Hepatocyte (in vitro differentiated cells): Measurements from ENCODE around the gene DIAPH2.

ENCODE experiments used
- EZH2phosphoT487 ChIP-seq: fragments of 200-600 bp; sonication (generic); IDR thresholded peaks from one replicate; pipeline ENCODE4 v1.6.1; 2018; ENCODE audit warnings: antibody characterized with exemption, mild to moderate bottlenecking, low read depth, moderate library complexity; ENCODE audit not compliant: unreplicated experiment, severe bottlenecking
- TF ChIP-seq, protein P1 (sequence below): fragments of 200-600 bp; sonication (generic); IDR thresholded peaks from 2 replicates; pipeline ENCODE4 v1.5.1; 2016; ENCODE audit warnings: antibody characterized with exemption, mild to moderate bottlenecking; ENCODE audit not compliant: poor library complexity

DNA sequence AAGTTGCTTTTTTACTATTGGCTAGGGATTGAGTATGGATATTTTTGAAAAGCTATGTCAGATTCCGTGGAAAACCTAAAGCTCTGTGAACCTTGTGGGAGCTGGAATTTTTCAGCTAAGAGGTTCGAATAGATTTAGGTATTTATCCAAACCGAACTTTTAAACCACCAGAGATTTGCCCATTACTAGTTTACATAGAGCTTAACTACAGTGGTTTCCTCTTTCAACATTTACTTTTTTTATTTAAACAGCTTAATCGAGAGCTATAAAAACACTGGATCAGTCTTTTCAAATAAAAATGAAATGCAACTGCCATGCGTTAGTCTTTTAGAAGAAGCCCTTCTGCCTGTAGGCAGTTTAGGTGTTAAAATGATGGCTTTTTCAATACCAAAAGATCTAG lies 576.0 kb downstream of the DIAPH2 start:
- TF ChIP-seq, protein P1, sequence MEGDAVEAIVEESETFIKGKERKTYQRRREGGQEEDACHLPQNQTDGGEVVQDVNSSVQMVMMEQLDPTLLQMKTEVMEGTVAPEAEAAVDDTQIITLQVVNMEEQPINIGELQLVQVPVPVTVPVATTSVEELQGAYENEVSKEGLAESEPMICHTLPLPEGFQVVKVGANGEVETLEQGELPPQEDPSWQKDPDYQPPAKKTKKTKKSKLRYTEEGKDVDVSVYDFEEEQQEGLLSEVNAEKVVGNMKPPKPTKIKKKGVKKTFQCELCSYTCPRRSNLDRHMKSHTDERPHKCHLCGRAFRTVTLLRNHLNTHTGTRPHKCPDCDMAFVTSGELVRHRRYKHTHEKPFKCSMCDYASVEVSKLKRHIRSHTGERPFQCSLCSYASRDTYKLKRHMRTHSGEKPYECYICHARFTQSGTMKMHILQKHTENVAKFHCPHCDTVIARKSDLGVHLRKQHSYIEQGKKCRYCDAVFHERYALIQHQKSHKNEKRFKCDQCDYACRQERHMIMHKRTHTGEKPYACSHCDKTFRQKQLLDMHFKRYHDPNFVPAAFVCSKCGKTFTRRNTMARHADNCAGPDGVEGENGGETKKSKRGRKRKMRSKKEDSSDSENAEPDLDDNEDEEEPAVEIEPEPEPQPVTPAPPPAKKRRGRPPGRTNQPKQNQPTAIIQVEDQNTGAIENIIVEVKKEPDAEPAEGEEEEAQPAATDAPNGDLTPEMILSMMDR, result no peak
- peak; percentile 83 for TF ChIP-seq EZH2phosphoT487
